GM12878 (cell line): Measurements from ENCODE around the gene CCDC137. TPM values are rescaled to one million over a fixed set of nuclear protein-coding genes. Genes with fewer than 3 reads are reported as not detected.

ENCODE experiments used
- ATAC-seq: fragments of 200-7000 bp; cut with Tn5 transposase; 3 replicates; pipeline ENCODE4 v1.9.1; 2020; ENCODE audit warnings: mild to moderate bottlenecking, moderate library complexity
- BruUV-seq: library from RNA; stranded (reverse); fragments of 400-500 nt; replicated peaks from 2 replicates; lab custom pipeline; 2021; lab: Mats Ljungman, UMichigan
- CTCF ChIA-PET: fragments of 300-600 bp; sonication (Branson Sonifier 250); formaldehyde crosslinking; extraction: SDS; loops from one replicate; lab custom pipeline; 2021; ENCODE audit warnings: inconsistent platforms; lab: Yijun Ruan, JAX
- POLR2A ChIA-PET: fragments of 350-600 bp; formaldehyde crosslinking; extraction: SDS; loops from one replicate; lab custom pipeline; 2021; ENCODE audit warnings: inconsistent platforms; lab: Charles Lee
- RAD21 ChIA-PET: fragments of 300-600 bp; sonication (Branson Sonifier 250); formaldehyde crosslinking; loops from one replicate; lab custom pipeline; 2023; ENCODE audit warnings: antibody characterized with exemption; ENCODE audit not compliant: unreplicated experiment; lab: Charles Lee
- SMC1A ChIA-PET: fragments of 300-600 bp; sonication (Branson Sonifier 250); formaldehyde crosslinking; loops from one replicate; lab custom pipeline; 2023; ENCODE audit not compliant: unreplicated experiment, uncharacterized antibody; lab: Charles Lee
- DNase-seq: peaks from one replicate; pipeline ENCODE4 v3.0.0-alpha.2; 2011; ENCODE audit warnings: low read depth, low spot score
- FAIRE-seq: peaks from 3 replicates; lab custom pipeline; 2011; peaks lifted over from hg19 to GRCh38; lab: Jason Lieb, UNC
- H2AFZ ChIP-seq: 2 replicates; pipeline ENCODE4 v1.6.0; 2011; ENCODE audit warnings: low read depth, low read length, control low read depth; ENCODE audit not compliant: control insufficient read depth
- H3K27ac ChIP-seq: 2 replicates; pipeline ENCODE4 v1.5.1; 2011; ENCODE audit warnings: control low read depth; ENCODE audit not compliant: control insufficient read depth, insufficient read depth
- H3K27me3 ChIP-seq, 2 experiments: replicated peaks in 1 of 2; 2 replicates each; pipeline versions ENCODE4 v1.6.0 to v1.6.1; 2011; ENCODE audit warnings: low read length in 1 of 2; ENCODE audit not compliant: control insufficient read depth in 2 of 2, insufficient read depth in 2 of 2
- H3K36me3 ChIP-seq, 2 experiments: 2 replicates each; pipeline ENCODE4 v1.5.1; 2011; ENCODE audit warnings: low read length in 1 of 2; ENCODE audit not compliant: control insufficient read depth in 2 of 2, insufficient read depth in 2 of 2
- H3K4me1 ChIP-seq: 2 replicates; pipeline ENCODE4 v1.6.1; 2011; ENCODE audit warnings: mild to moderate bottlenecking, low read length, moderate library complexity, mixed read lengths; ENCODE audit not compliant: control insufficient read depth, insufficient read depth
- H3K4me2 ChIP-seq: 2 replicates; pipeline ENCODE4 v1.6.0; 2011; ENCODE audit warnings: control low read depth; ENCODE audit not compliant: control insufficient read depth, insufficient read depth
- H3K4me3 ChIP-seq: fragments of 200-600 bp; sonication (generic); 2 replicates; pipeline ENCODE4 v1.5.1; 2016
- H3K79me2 ChIP-seq: 2 replicates; pipeline ENCODE4 v1.6.0; 2011; ENCODE audit warnings: low read length; ENCODE audit not compliant: control insufficient read depth, insufficient read depth
- H3K9ac ChIP-seq: 2 replicates; pipeline ENCODE4 v1.8.0; 2011; ENCODE audit warnings: low read length, control low read depth, mixed read lengths; ENCODE audit not compliant: control insufficient read depth, insufficient read depth
- H3K9me3 ChIP-seq: replicated peaks from 3 replicates; pipeline ENCODE4 v1.5.1; 2011; ENCODE audit warnings: mild to moderate bottlenecking, low read length; ENCODE audit not compliant: control insufficient read depth, insufficient read depth
- H4K20me1 ChIP-seq: 2 replicates; pipeline ENCODE4 v1.6.0; 2011; ENCODE audit not compliant: control insufficient read depth, insufficient read depth
- CBX3 ChIP-seq: fragments of 200-600 bp; sonication (generic); IDR thresholded peaks from 2 replicates; pipeline ENCODE4 v1.6.1; 2016; ENCODE audit warnings: low read depth, borderline replicate concordance
- CEBPB ChIP-seq, 2 experiments: fragments of 150-350 bp in 1 of 2; IDR thresholded peaks; 2 replicates each; pipeline ENCODE4 v1.6.1; 2012 to 2014; ENCODE audit warnings: low read depth in 2 of 2, low read length in 2 of 2, borderline replicate concordance in 1 of 2, inconsistent platforms in 1 of 2
- CHD2 ChIP-seq: IDR thresholded peaks from 2 replicates; pipeline ENCODE4 v1.6.1; 2011; ENCODE audit warnings: low read depth, low read length, improper control_type of control experiment, borderline replicate concordance
- ETV6 ChIP-seq, 2 experiments: fragments of 450-650 bp in 1 of 2; IDR thresholded peaks in 1 of 2; conservative IDR thresholded peaks in 1 of 2; 2 replicates each; pipeline ENCODE4 v1.6.1; 2014; ENCODE audit warnings: antibody characterized with exemption in 1 of 2, borderline replicate concordance in 1 of 2, low read depth in 1 of 2, mild to moderate bottlenecking in 1 of 2, moderate library complexity in 1 of 2
- GABPA ChIP-seq: IDR thresholded peaks from 2 replicates; pipeline ENCODE4 v1.6.1; 2014; ENCODE audit warnings: antibody characterized with exemption, low read depth, mild to moderate bottlenecking, inconsistent platforms
- JUNB ChIP-seq: IDR thresholded peaks from 2 replicates; pipeline ENCODE4 v1.6.1; 2016; ENCODE audit warnings: antibody characterized with exemption, mild to moderate bottlenecking
- LARP7 ChIP-seq: fragments of 450-650 bp; IDR thresholded peaks from 2 replicates; pipeline ENCODE4 v1.6.1; 2017; ENCODE audit warnings: mild to moderate bottlenecking
- TCF3 ChIP-seq: IDR thresholded peaks from 2 replicates; pipeline ENCODE4 v1.6.1; 2012; ENCODE audit warnings: low read depth, mild to moderate bottlenecking, low read length, borderline replicate concordance; ENCODE audit not compliant: insufficient read depth
- ZNF207 ChIP-seq: fragments of 450-650 bp; IDR thresholded peaks from 2 replicates; pipeline ENCODE4 v1.6.1; 2014; ENCODE audit warnings: antibody characterized with exemption, mild to moderate bottlenecking, borderline replicate concordance
- WGBS: methylation state at CpG from one replicate; pipeline ENCODE4 v1.1.6; 2016; ENCODE audit warnings: low lambda C conversion rate; ENCODE audit not compliant: insufficient replicate concordance, insufficient coverage; ENCODE audit errors: missing lambda C conversion rate; 5-methylcytosine and 5-hydroxymethylcytosine counted together
- in situ Hi-C: fragments of 300-500 bp; cut with MboI; formaldehyde crosslinking; loops from 9 replicates; pipeline ENCODE4 v1.14.3; 2018; ENCODE audit warnings: mixed read lengths
- intact Hi-C: fragments of 100-400 bp; cut with micrococcal nuclease; formaldehyde crosslinking; loops from one replicate; pipeline ENCODE4 v1.14.2; 2022; ENCODE audit not compliant: unreplicated experiment
- polyA plus RNA-seq, 11 experiments: library from polyadenylated mRNA; depleted of rRNA in 4 of 11; unstranded in 6 of 11; stranded (reverse) in 5 of 11; fragments of >200 nt; fragmentation: Nextera tagmentation in 4 of 11; fragmentation: Illumina TruSeq in 1 of 11; extraction: Ambion mirVana in 4 of 11; extraction: Trizol in 1 of 11; gene quantifications; 1 replicate in 1 of 11; 2 replicates in 10 of 11; pipeline versions ENCODE4 v1.2.1 to v1.2.3, GENCODE V29; 2011 to 2016; ENCODE audit warnings: inconsistent platforms in 2 of 11, missing spikeins in 2 of 11, low read depth in 1 of 11
- total RNA-seq, 4 experiments: library from RNA; depleted of rRNA in 3 of 4; stranded (reverse); fragments of >200 nt in 3 of 4; fragmentation: Illumina TruSeq in 1 of 4; extraction: Trizol in 1 of 4; gene quantifications; 2 replicates each; pipeline versions ENCODE4 v1.2.1 to v1.2.3, GENCODE V29; 2013 to 2021
- TF ChIP-seq, protein P1 (sequence below): IDR thresholded peaks from 2 replicates; pipeline ENCODE4 v1.6.1; 2011; ENCODE audit warnings: low read depth, low read length, improper control_type of control experiment, borderline replicate concordance
- TF ChIP-seq, protein P2 (sequence below): fragments of 450-650 bp; conservative IDR thresholded peaks from 2 replicates; pipeline ENCODE4 v1.6.1; 2017; ENCODE audit warnings: mild to moderate bottlenecking, moderate library complexity

CCDC137 gene
- total and polyA plus RNA-seq, 10 of the 15 experiments (the other 5 are each of a cell fraction or from before 2014, with no cell fraction given), result 2.2 to 45.4 (median 22.1) TPM

DNA sequence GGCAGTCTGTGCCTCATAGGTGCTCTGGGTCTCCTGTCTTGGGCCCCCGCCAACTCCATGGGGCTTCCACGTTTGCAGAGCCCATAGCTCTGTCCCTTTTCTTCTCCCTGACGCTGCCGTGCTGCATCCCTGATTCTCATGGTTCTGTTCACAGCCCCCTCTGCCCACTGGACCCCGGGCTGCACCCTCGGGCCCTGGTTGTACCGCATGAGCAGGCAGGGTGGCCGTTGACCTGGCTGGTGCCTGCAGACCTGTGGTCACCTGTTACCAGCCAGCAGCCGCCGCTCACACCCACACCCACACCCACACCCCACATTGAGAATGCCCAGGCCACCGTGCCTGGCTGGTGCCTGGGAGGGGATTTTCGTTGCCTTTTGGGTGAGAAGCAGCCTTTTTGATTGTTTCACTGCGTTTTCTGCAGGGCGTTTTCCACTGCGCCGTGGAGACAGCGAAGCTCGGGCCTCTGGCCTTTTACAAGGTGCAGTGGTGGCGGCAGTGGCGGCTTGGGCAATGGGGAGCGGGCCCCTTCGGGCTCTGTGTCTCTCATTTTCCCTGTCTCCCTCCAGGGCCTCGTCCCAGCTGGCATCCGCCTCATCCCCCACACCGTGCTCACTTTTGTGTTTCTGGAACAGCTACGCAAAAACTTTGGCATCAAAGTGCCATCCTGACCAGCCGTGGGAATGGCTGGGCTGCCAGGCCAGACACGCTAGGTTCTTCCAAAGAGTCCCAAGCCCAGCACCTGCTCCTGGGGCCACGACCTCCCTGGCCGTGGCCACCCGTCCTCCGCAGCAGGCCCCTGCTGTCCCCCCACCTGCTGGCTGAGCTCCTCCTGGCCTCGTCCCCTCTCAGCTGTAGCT is 53.1 kb downstream of the CCDC137 start:
- DNase-seq (no peak), FAIRE-seq (no peak), ATAC-seq (no peak)
- Histone ChIP-seq H3K27me3 (no peaks in the 10 kb centered on the region), H3K4me1 (no peaks in the 10 kb centered on the region; the same call in 1 of the 2 replicates), H3K9me3 (no peaks in the 10 kb centered on the region), H3K4me2 (no peak overlapping the region), H3K36me3 (peaks cover 0 to 4% of the 10 kb centered on the region in 2 experiments; a peak in 2 of 4 replicates), H3K79me2 (no peaks in the 10 kb centered on the region; the same call in 1 of the 2 replicates), H3K9ac (no peak overlapping the region), H2AFZ (no peak overlapping the region), H4K20me1 (no peaks in the 10 kb centered on the region), H3K4me3 (no peak overlapping the region), H3K27ac (no peak overlapping the region)
- RAD21 ChIA-PET, result no interaction called here
- intact Hi-C loops (no loop called here), in situ Hi-C loops (loop anchor here (5.0 kb wide), 1 partner anchor 103 kb away; no protein-coding TSS in a partner anchor)
- TF ChIP-seq, protein P1, sequence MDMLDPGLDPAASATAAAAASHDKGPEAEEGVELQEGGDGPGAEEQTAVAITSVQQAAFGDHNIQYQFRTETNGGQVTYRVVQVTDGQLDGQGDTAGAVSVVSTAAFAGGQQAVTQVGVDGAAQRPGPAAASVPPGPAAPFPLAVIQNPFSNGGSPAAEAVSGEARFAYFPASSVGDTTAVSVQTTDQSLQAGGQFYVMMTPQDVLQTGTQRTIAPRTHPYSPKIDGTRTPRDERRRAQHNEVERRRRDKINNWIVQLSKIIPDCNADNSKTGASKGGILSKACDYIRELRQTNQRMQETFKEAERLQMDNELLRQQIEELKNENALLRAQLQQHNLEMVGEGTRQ, result no peak
- TF ChIP-seq ETV6 (conservative IDR thresholded peaks at IDR 0.05 in 1 of 2, IDR thresholded peaks at IDR 0.05 in 1 of 2; ENCODE audit: borderline replicate concordance in 1 of 2, low read depth in 1 of 2) (no peak), JUNB (no peak), CBX3 (no peak), LARP7 (no peak), GABPA (no peak), CEBPB (IDR thresholded peaks at IDR 0.05; ENCODE audit: borderline replicate concordance in 1 of 2, low read depth in 2 of 2, low read length in 2 of 2) (no peak), ZNF207 (no peak), TCF3 (no peak), CHD2 (no peak)
- TF ChIP-seq, protein P2, sequence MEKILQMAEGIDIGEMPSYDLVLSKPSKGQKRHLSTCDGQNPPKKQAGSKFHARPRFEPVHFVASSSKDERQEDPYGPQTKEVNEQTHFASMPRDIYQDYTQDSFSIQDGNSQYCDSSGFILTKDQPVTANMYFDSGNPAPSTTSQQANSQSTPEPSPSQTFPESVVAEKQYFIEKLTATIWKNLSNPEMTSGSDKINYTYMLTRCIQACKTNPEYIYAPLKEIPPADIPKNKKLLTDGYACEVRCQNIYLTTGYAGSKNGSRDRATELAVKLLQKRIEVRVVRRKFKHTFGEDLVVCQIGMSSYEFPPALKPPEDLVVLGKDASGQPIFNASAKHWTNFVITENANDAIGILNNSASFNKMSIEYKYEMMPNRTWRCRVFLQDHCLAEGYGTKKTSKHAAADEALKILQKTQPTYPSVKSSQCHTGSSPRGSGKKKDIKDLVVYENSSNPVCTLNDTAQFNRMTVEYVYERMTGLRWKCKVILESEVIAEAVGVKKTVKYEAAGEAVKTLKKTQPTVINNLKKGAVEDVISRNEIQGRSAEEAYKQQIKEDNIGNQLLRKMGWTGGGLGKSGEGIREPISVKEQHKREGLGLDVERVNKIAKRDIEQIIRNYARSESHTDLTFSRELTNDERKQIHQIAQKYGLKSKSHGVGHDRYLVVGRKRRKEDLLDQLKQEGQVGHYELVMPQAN, result no peak
- SMC1A ChIA-PET, result no interaction called here
- POLR2A ChIA-PET, result no interaction called here
- WGBS, result 82% methylated on average over 31 of the region's 33 CpGs
- BruUV-seq, result no TSS peak
- CTCF ChIA-PET, result no interaction called here
